ENCODE results near the gene GABBR2.

DNA sequence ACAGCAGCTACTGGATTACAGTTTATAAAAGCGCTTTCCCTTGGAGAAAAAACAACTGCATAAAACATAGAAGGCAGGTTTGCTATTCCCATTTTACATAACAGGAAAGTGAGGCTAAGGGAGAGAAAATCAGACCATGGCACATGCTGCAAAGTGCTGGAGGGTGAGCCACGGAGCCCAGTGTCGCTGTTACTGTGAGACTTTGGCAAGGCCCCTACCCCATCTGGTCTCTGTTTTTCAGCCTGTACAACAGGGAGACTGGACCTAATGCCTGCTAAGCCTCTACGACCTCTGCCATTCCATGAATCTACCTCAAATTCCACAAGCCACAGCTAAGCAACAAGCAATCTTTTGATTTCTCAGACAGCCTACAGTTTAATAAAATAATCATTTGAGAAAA lies 139.2 kb downstream of the GABBR2 start:
- TF ChIP-seq CTCF (IDR thresholded peaks at IDR 0.05) (no peak), POLR2A (IDR thresholded peaks at IDR 0.05) (no peak)
